Renal cortical epithelial cell (primary cell): ENCODE results near the gene NCKAP1. TPM values are rescaled to one million over a fixed set of nuclear protein-coding genes. Genes with fewer than 3 reads are reported as not detected.
"Not testable (repeated sequence)": the region's sequence is repeated elsewhere in the genome, so short reads cannot be mapped to it uniquely, and the experiment has no call there.

Source experiments
- DNase-seq: peaks from one replicate; pipeline ENCODE4 v3.0.0-alpha.2; 2011; ENCODE audit warnings: low read depth
- total RNA-seq: library from RNA; depleted of rRNA; stranded (reverse); fragments of >200 nt; gene quantifications from 2 replicates; pipeline ENCODE4 v1.2.3, GENCODE V29; 2014

The NCKAP1 gene
- 212 and 333 TPM in 2 replicates for total RNA-seq

- DNase-seq: peak; percentile 46
Observed at GRCh38 chr2:183038341-183039300, at the start of gene NCKAP1. Gene NCKAP1 (minus strand): TSS chr2:183038457. CDS start chr2:183038099, 358 bp downstream.

- peak; percentile 19 for DNase-seq
Observed at GRCh38 chr2:183081911-183082310, 43.7 kb upstream of the NCKAP1 start.

DNA sequence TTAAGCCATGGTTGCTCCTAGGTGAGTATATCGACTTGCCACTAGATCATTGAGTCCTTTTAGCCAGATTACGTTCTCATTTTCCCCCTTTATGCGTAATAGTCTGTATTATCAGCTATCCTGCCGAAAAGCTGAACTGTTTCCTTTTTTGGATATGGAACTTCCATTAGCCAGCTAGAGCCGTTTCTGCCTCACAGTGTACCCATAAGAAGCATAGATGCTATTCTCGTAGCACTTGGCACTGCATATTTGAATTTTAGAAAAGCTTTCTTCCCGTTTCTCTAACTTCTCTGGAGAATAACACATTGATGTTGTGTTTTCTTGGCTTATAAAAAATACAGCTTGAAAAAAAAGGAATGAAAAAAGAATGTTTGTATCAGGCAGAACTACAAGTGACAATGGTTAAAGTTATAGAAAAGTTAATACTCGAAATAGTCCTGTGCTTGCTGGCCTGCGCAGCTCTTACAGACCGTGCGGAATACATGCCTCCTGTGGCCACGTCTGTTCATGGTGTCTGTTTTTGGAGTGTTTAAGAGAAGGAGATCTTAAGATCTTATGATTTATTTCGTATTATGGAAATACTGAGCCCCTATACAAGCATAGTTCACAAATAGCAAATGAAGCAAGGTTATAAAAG lies 41.0 kb upstream of the NCKAP1 start:
- DNase-seq: peak; percentile 9

DNA sequence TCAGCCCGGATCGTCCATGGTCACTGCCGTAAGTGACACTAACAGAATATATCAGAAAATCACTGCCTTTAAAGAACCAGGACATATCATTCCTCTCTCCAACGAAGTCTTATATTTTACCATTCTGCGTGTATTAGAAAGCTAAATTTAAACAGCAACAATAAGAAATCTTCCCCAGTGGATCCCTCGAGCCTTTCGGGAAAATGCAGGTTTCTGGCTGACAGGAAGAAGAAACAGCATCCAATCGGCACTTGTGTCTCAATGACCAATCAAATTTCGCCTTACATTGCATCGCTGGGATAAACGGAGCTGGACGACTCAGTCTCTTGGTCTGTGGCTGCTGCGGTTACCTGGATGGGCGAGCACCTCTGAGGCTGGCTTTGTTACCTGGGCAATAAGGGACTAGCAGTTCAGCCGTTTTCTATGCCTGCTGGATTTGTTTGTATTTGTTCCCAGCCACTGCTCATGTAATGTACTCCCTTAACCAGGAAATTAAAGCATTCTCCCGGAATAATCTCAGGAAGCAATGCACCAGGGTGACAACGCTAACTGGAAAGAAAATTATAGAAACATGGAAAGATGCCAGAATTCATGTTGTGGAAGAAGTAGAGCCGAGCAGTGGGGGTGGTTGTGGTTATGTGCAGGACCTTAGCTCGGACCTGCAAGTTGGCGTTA lies 40.3 kb upstream of the NCKAP1 start, which contains the start of gene DUSP19:
Gene DUSP19, plus strand, starts transcription at position 284 of the 675 bp plus-strand sequence. Its CDS starts 187 bp downstream, at position 471.
- peak; percentile 98 for DNase-seq

DNA sequence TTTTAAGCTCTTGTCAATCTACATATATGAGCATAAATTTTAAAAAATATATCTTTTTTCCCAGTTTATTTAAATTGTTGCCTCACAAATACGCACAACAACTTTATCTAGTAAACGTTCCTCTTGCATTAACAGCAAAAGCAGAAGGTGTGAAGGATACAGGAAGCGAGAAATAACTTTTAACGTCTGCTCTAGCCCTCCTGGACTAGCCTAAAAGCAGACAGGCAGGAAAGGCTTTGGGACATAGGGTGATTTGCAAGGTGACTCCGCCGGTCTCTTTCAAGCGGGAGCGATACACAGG lies 39.9 kb upstream of the NCKAP1 start:
- DNase-seq: no peak

GRCh38 chr2:183072177-183072576 lies 33.9 kb upstream of the NCKAP1 start:
- no peak for DNase-seq

GRCh38 chr2:183070942-183071844 lies 32.9 kb upstream of the NCKAP1 start:
- DNase-seq: peak; percentile 22

- DNase-seq: no peak
Observed at GRCh38 chr2:183069174-183069573, 30.9 kb upstream of the NCKAP1 start.

- DNase-seq: no peak
Observed at GRCh38 chr2:183068561-183068960, 30.3 kb upstream of the NCKAP1 start.

- DNase-seq: peak; percentile 24
Observed at GRCh38 chr2:183063083-183063482, 24.8 kb upstream of the NCKAP1 start.

DNA sequence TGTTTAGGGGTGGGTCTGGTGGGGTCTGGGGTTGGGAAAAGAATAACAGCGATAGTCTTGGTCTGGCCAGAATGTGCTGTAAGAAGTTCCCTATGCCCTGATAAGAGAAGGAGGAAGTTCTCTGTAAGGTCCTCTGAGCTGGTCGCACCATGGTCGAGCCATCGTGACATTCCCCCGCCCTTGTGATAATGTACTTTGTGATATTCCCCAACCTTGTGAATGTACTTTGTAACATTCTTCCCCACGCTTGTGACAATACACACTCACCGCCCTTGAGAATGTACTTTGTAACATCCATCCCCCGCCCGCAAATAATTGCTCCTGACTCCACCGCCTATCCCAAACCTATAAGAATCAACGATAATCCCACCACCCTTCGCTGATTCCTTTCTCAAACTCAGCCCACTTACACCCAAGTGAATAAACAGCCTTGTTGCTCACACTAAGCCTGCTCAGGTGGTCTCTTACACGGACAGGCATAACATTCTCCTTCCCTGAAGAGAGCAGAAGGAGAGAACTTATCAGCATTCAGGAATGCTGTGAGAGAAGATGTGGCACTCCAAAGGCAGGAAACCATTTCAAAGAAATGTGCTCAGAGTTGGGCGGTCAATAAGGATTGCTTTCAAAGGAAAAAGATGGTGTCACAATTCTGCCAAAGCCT lies 22.4 kb upstream of the NCKAP1 start:
- no peak for DNase-seq

DNA sequence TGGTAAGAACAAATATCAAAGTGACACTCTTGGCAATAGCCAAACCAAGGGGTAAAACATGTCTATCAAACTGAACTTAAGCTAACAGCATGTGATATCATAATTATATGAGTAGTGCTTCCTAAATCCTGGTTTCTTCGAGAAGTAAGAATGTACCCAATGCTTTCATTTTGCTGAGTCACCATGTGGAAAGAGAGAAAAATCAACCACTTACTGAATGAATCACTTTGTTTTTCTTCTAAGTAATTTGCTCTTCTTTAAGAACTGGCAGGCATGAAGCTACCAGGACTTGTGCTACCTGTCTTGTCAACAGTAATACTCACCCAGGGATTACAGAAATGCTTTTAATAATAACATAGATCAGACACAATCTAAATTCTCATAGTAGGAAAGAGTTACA lies 21.3 kb upstream of the NCKAP1 start:
- DNase-seq: peak; percentile 97

DNA sequence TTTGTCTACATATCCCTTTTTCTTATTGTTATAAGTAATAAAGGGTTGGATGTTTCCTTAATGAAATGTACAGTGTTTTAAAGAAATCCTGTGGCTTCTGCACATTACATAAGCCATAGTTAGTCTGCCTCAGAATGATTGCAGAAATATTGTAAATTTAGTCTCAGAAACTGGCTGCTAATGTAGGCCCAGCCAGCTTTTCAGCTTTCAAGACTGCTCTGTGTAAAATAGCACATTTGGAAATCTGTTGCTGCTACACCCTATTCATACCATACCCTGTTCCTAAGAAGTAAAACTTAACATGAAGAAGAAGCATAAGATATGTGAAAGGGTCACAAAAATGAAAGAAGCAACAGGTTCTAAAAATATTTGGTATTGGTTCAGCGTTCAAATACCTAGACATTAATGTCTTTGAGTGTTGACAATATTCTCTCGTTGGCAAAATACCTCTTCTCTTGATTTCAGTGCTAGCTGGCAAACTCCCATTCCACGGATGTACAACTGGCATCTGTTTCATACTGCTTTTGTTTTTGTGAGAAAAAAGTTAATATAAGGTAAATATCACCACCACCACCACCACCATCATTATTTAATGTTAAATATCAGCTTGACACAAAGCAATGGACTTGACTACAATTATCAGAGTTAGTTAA lies 19.2 kb upstream of the NCKAP1 start:
- DNase-seq: no peak

GRCh38 chr2:183049420-183049819 lies 11.2 kb upstream of the NCKAP1 start:
- DNase-seq: no peak

GRCh38 chr2:183047486-183048125 lies 9.3 kb upstream of the NCKAP1 start:
- not testable (repeated sequence) for DNase-seq

GRCh38 chr2:183043580-183043979 lies 5.3 kb upstream of the NCKAP1 start:
- not testable (repeated sequence) for DNase-seq

DNA sequence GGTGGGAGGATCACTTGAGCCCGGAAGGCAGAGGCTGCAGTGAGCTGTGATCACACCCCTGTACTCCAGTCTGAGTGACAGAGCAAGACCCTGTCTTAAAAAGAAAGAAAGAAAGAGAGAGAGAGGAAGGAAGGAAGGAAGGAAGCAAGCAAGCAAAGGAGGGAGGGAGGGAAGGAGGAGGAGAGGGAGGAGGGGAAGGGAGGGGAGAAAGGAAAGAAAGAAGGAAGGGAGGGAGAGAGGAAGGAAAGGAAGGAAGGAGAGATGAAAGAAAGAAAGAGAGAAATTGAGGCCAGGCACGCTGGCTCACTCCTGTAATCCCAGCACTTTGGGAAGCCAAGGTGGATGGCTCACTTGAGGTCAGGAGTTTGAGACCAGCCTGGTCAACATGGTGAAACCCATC lies 2.3 kb upstream of the NCKAP1 start:
- no peak for DNase-seq

DNA sequence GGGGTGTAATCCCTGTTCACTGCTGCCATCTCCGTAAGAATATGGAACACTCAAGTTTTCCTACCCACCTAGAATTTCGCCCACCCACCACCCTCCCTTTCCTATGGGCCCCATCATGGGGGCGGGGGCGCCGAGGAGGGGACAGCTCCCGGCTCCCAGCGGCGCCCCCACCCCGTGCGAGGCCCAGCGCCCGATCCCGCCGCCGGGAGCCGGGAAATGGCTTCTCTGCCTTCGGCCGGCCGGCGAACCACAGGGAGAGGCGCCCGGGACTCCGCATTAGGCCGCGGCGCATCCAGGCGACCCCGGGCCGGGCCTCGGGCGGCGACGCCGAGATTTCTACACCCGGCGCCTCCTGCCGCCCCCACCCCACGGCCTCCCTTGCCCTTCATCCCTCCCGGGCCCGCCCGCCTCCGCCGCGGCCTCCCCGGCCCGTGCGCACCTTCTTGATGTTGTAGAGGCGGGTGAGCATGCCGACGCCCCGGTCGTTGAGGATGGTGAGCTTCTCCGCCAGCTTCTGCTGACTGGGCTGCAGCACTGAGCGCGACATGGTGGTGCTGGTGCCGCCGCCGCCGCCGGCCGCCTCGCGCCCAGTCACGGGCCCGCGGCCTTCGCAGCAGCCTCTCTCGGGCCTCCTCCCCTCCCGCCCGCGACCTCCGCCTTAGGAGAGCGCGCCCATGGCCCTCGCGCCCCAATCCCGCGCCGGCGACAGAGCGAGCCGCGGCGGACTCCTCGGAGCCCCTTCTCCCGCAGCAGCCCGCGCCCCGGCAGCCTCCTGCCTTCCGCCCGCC lies 510 bp downstream of the NCKAP1 start:
- no peak for DNase-seq

- peak; percentile 66 for DNase-seq
Observed at GRCh38 chr2:183037074-183037552, 1.1 kb downstream of the NCKAP1 start.
